Measurements from ENCODE around the gene POLD1.

DNA sequence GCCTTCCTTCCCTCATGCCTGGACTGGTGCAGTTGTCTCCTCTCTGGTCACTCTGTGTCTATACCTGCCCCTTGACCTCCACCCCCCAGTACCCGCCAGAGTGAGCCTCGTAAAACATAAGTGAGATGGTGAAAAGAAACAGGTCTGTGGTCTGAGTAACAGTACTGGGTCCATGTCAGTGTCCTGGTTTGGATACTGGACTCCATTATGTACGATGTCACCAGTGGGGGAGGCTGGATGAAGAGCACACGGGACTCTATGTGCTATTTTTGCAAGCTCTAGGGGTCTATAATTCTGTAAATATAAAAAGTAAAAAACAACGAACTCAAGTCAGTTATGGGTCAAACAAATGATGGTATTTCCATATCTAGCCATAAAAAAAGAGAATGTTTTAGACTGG lies 62.9 kb downstream of the POLD1 start:
- TF ChIP-seq, protein P1, sequence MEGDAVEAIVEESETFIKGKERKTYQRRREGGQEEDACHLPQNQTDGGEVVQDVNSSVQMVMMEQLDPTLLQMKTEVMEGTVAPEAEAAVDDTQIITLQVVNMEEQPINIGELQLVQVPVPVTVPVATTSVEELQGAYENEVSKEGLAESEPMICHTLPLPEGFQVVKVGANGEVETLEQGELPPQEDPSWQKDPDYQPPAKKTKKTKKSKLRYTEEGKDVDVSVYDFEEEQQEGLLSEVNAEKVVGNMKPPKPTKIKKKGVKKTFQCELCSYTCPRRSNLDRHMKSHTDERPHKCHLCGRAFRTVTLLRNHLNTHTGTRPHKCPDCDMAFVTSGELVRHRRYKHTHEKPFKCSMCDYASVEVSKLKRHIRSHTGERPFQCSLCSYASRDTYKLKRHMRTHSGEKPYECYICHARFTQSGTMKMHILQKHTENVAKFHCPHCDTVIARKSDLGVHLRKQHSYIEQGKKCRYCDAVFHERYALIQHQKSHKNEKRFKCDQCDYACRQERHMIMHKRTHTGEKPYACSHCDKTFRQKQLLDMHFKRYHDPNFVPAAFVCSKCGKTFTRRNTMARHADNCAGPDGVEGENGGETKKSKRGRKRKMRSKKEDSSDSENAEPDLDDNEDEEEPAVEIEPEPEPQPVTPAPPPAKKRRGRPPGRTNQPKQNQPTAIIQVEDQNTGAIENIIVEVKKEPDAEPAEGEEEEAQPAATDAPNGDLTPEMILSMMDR (IDR thresholded peaks at IDR 0.05) = no peak
- no peak for TF ChIP-seq EP300 (IDR thresholded peaks at IDR 0.05)

All from tibial nerve (tissue), 4 donors.